ENCODE results near the gene BFSP2. TPM values are rescaled to one million over a fixed set of nuclear protein-coding genes. Genes with fewer than 3 reads are reported as not detected.

Gene BFSP2
- total RNA-seq, 2 donors from 2014 or later, result not detected

GRCh38 chr3:133413161-133414020, 13.5 kb downstream of the BFSP2 start:
- H3K27ac ChIP-seq, result peak overlapping the region in 1 of 2 donors; percentile 62

GRCh38 chr3:133414021-133414392, 14.2 kb downstream of the BFSP2 start:
- Histone ChIP-seq H3K4me3 (no peak overlapping the region), H3K9me3 (no peaks in the 10 kb centered on the region), H3K27me3 (no peaks in the 10 kb centered on the region), H3K36me3 (no peaks in the 10 kb centered on the region), H3K27ac (peak overlapping the region in 1 of 2 donors; percentile 62), H3K4me1 (peaks cover 0 to 11% of the 10 kb centered on the region in 2 donors)
- no peak for DNase-seq (ENCODE audit: low spot score)
- TF ChIP-seq CTCF (IDR thresholded peaks at IDR 0.05), result no peak

More at GRCh38 chr3:133413161-133414020, 13.5 kb downstream of the BFSP2 start:
- H3K4me3 ChIP-seq, result peak overlapping the region in 1 of 2 donors; percentile 21
- no peaks in the 10 kb centered on the region for H3K36me3 ChIP-seq
- H3K4me1 ChIP-seq, result peaks cover 0 to 11% of the 10 kb centered on the region in 2 donors
- DNase-seq (ENCODE audit: low spot score), result no peak
- H3K27me3 ChIP-seq, result no peaks in the 10 kb centered on the region
- H3K9me3 ChIP-seq, result no peaks in the 10 kb centered on the region
- no peak for TF ChIP-seq CTCF (IDR thresholded peaks at IDR 0.05)

- Histone ChIP-seq H3K36me3 (no peaks in the 10 kb centered on the region), H3K4me1 (peaks cover 0 to 6% of the 10 kb centered on the region in 2 donors), H3K9me3 (no peaks in the 10 kb centered on the region), H3K4me3 (no peak overlapping the region), H3K27ac (no peak overlapping the region), H3K27me3 (no peaks in the 10 kb centered on the region)
- TF ChIP-seq CTCF (IDR thresholded peaks at IDR 0.05), result no peak
- DNase-seq (ENCODE audit: low spot score), result no peak
These were observed 18.5 kb downstream of the BFSP2 start for GRCh38 chr3:133418361-133418760.

- Histone ChIP-seq H3K27me3 (no peaks in the 10 kb centered on the region), H3K27ac (no peak overlapping the region), H3K4me3 (no peak overlapping the region), H3K36me3 (no peaks in the 10 kb centered on the region), H3K4me1 (peaks cover 0 to 6% of the 10 kb centered on the region in 2 donors), H3K9me3 (no peaks in the 10 kb centered on the region)
- no peak for DNase-seq (ENCODE audit: low spot score)
- no peak for TF ChIP-seq CTCF (IDR thresholded peaks at IDR 0.05)
These were observed 19.5 kb downstream of the BFSP2 start for GRCh38 chr3:133419151-133419909.

- H3K9me3 ChIP-seq, result no peaks in the 10 kb centered on the region
- H3K4me3 ChIP-seq, result no peak overlapping the region
- H3K4me1 ChIP-seq, result peaks cover 0 to 6% of the 10 kb centered on the region in 2 donors
- no peak overlapping the region for H3K27ac ChIP-seq
- no peaks in the 10 kb centered on the region for H3K27me3 ChIP-seq
- DNase-seq (ENCODE audit: low spot score), result no peak
- TF ChIP-seq CTCF (IDR thresholded peaks at IDR 0.05), result no peak
- H3K36me3 ChIP-seq, result no peaks in the 10 kb centered on the region
These were observed 25.3 kb downstream of the BFSP2 start for GRCh38 chr3:133424937-133425869.
